Measurements from ENCODE around the gene PTGS2. TPM values are rescaled to one million over a fixed set of nuclear protein-coding genes. Genes with fewer than 3 reads are reported as not detected.

PTGS2 gene
- total and polyA plus RNA-seq, 2 experiments from 2014 or later: 0.11 to 0.17 TPM

DNA sequence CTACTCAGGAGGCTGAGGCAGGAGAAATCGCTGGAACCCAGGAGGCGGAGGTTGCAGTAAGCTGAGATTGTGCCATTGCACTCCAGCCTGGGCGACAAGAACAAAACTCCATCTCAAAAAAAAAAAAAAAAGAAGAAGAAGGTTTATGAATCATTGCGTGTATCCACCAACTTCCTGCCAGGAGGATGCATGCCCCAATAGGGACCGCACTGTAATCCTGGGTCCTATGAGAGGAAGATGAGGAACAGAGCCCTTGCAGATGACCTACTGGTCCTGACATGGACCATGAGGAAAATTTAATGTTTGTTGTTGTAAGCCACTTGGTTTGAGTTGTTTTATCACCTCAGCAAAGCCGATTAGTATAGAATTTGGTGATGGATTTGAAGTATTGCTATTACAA is 56.7 kb downstream of the PTGS2 start (continued):
- TF ChIP-seq, protein P1, sequence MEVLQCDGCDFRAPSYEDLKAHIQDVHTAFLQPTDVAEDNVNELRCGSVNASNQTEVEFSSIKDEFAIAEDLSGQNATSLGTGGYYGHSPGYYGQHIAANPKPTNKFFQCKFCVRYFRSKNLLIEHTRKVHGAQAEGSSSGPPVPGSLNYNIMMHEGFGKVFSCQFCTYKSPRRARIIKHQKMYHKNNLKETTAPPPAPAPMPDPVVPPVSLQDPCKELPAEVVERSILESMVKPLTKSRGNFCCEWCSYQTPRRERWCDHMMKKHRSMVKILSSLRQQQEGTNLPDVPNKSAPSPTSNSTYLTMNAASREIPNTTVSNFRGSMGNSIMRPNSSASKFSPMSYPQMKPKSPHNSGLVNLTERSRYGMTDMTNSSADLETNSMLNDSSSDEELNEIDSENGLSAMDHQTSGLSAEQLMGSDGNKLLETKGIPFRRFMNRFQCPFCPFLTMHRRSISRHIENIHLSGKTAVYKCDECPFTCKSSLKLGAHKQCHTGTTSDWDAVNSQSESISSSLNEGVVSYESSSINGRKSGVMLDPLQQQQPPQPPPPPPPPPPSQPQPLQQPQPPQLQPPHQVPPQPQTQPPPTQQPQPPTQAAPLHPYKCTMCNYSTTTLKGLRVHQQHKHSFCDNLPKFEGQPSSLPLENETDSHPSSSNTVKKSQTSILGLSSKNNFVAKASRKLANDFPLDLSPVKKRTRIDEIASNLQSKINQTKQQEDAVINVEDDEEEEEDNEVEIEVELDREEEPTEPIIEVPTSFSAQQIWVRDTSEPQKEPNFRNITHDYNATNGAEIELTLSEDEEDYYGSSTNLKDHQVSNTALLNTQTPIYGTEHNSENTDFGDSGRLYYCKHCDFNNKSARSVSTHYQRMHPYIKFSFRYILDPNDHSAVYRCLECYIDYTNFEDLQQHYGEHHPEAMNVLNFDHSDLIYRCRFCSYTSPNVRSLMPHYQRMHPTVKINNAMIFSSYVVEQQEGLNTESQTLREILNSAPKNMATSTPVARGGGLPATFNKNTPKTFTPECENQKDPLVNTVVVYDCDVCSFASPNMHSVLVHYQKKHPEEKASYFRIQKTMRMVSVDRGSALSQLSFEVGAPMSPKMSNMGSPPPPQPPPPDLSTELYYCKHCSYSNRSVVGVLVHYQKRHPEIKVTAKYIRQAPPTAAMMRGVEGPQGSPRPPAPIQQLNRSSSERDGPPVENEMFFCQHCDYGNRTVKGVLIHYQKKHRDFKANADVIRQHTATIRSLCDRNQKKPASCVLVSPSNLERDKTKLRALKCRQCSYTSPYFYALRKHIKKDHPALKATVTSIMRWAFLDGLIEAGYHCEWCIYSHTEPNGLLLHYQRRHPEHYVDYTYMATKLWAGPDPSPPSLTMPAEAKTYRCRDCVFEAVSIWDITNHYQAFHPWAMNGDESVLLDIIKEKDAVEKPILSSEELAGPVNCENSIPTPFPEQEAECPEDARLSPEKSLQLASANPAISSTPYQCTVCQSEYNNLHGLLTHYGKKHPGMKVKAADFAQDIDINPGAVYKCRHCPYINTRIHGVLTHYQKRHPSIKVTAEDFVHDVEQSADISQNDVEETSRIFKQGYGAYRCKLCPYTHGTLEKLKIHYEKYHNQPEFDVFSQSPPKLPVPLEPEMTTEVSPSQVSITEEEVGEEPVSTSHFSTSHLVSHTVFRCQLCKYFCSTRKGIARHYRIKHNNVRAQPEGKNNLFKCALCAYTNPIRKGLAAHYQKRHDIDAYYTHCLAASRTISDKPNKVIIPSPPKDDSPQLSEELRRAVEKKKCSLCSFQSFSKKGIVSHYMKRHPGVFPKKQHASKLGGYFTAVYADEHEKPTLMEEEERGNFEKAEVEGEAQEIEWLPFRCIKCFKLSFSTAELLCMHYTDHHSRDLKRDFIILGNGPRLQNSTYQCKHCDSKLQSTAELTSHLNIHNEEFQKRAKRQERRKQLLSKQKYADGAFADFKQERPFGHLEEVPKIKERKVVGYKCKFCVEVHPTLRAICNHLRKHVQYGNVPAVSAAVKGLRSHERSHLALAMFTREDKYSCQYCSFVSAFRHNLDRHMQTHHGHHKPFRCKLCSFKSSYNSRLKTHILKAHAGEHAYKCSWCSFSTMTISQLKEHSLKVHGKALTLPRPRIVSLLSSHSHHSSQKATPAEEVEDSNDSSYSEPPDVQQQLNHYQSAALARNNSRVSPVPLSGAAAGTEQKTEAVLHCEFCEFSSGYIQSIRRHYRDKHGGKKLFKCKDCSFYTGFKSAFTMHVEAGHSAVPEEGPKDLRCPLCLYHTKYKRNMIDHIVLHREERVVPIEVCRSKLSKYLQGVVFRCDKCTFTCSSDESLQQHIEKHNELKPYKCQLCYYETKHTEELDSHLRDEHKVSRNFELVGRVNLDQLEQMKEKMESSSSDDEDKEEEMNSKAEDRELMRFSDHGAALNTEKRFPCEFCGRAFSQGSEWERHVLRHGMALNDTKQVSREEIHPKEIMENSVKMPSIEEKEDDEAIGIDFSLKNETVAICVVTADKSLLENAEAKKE (CRISPR knock-in tag; IDR thresholded peaks at IDR 0.05): no peak
- TF ChIP-seq, protein P2, sequence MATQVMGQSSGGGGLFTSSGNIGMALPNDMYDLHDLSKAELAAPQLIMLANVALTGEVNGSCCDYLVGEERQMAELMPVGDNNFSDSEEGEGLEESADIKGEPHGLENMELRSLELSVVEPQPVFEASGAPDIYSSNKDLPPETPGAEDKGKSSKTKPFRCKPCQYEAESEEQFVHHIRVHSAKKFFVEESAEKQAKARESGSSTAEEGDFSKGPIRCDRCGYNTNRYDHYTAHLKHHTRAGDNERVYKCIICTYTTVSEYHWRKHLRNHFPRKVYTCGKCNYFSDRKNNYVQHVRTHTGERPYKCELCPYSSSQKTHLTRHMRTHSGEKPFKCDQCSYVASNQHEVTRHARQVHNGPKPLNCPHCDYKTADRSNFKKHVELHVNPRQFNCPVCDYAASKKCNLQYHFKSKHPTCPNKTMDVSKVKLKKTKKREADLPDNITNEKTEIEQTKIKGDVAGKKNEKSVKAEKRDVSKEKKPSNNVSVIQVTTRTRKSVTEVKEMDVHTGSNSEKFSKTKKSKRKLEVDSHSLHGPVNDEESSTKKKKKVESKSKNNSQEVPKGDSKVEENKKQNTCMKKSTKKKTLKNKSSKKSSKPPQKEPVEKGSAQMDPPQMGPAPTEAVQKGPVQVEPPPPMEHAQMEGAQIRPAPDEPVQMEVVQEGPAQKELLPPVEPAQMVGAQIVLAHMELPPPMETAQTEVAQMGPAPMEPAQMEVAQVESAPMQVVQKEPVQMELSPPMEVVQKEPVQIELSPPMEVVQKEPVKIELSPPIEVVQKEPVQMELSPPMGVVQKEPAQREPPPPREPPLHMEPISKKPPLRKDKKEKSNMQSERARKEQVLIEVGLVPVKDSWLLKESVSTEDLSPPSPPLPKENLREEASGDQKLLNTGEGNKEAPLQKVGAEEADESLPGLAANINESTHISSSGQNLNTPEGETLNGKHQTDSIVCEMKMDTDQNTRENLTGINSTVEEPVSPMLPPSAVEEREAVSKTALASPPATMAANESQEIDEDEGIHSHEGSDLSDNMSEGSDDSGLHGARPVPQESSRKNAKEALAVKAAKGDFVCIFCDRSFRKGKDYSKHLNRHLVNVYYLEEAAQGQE (IDR thresholded peaks at IDR 0.05; ENCODE audit: unreplicated experiment): no peak
- TF ChIP-seq JUNB (IDR thresholded peaks at IDR 0.05; ENCODE audit: unreplicated experiment) (no peak), ZNF331 (CRISPR knock-in tag; IDR thresholded peaks at IDR 0.05; ENCODE audit: low read depth) (no peak), CREB1 (CRISPR knock-in tag; IDR thresholded peaks at IDR 0.05; ENCODE audit: low read depth) (no peak)

Other genes with a start within 250 kb of the PTGS2 start
- not detected in 2 replicates for gene PDC, start 219.3 kb downstream of the PTGS2 start, total RNA-seq (2014; rRNA removed; shearing (Covaris generic))
- not detected in 2 replicates for gene PDC, start 219.3 kb downstream of the PTGS2 start, polyA plus RNA-seq (2016; fragmentation: Nextera tagmentation; extraction: Ambion mirVana)
- gene PLA2G4A, start 148.5 kb upstream of the PTGS2 start, total RNA-seq (2014; rRNA removed; shearing (Covaris generic)): 1.7 and 3.8 TPM in 2 replicates
- gene PLA2G4A, start 148.5 kb upstream of the PTGS2 start, polyA plus RNA-seq (2016; fragmentation: Nextera tagmentation; extraction: Ambion mirVana): 1.1 TPM in 2 replicates